COLO668 (cell line): ENCODE data around the gene FBLL1.
A peak's percentile ranks its signal among the peaks of the same experiment; 100 is the strongest.
"Not testable (repeated sequence)": the region's sequence is repeated elsewhere in the genome, so short reads cannot be mapped to it uniquely, and the experiment has no call there.

Experiments
- DNase-seq: peaks from one replicate; lab custom pipeline; 2025; ENCODE audit not compliant: unreplicated experiment; lab: John Stamatoyannopoulos, UW

Gene FBLL1

DNA sequence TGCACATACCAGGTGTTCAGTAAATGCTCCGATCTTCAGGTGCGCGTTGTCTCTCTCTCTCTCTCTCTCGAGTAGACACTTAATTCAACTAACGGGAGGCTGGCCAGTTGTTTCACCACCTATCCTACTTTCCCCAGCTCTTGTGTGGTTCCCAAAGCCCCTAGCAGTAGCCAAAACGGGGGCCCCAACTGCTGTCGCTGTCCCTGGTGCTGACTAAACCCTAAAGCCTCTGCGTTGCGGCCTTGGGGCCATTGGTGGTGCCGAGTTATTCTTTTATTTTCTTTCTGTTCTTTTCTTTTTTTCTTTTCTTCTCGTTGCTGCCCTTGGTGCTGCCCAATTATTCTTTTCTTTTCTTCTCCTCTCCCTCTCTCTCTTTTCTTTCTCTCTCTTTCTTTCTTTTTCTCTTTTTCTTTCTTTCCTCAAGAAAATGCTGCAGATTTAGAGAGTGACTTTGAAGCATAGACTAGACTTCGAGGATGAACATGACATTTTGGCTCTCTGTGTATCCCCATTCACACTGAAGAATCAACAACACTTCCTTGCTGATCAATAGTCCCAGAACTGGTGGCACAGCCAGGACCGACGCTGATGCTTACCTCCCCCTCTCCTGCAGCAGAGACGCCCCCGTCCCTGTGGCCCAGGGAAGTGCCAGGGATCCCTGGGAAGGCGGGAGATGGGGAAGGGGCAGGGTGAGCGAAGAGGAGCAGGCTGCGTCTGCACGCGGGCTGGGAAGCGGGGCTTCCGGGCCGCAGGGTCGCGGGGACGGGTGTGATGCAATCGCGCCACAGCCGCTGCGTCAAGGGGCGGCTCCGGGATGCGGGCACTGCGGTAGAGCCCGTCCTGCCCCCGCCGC lies at the start of gene FBLL1:
Gene FBLL1 (plus strand): TSS at position 785 of the 853 bp plus-strand sequence. CDS start 200 bp downstream, outside the sequence.
- DNase-seq: peak; percentile 55

DNA sequence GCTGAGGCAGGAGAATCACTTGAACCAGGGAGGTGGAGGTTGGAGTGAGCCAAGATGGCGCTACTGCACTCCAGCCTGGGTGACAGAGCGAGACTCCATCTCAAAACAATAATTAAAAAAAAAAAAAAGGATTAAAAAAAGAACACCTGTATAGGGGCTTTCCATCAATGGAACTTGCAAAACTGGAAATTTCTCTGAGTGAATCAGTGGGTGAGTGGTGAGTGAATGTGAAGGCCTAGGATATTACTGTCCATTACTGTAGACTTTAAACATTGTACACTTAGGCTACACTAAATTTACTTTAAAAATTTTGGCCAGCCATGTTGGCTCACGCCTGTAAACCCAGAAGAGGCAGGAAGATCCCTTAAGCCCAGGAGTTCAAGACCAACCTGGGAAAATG lies 48.5 kb upstream of the FBLL1 start:
- DNase-seq: no peak

DNA sequence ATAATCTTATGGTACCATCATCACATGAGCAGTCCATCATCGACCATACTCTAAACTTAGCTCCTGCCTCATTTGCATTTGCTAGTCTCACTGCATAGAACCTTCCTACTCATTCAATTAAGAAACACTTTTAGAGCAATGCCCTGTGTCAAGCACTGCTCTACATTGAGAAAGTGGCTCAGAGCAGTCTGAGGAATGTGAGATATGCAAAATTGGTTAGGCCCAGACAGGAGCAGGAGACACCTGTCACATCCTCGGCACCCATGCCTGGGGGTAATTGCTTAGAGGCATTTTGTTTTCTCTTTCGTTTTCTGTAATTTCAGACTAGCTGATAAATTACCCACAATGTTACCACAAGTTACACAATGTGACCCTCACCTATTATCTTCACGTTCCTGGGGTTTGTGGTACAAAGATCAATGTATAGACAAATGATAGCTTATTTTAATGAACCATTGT lies 47.7 kb upstream of the FBLL1 start:
- no peak for DNase-seq

DNA sequence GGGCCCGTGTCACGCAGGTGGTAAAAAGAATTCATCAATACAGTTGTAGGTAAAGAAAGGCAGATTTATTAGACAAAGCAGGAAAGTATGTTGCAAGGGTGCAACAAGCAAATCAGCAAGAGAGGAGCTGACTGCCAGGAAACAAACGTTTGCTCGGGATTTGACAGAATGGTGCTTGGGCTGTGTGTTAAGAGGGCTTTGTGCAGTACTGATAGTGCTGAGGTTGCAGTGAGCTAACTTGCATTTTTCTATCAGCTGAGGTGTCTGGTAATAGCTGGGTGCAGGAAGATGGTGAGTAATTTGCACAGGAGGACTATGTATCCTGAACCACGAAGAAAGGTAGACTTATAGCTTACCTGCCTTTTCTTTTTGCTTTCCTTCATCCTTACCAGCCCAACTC lies 46.7 kb upstream of the FBLL1 start:
- no peak for DNase-seq

DNA sequence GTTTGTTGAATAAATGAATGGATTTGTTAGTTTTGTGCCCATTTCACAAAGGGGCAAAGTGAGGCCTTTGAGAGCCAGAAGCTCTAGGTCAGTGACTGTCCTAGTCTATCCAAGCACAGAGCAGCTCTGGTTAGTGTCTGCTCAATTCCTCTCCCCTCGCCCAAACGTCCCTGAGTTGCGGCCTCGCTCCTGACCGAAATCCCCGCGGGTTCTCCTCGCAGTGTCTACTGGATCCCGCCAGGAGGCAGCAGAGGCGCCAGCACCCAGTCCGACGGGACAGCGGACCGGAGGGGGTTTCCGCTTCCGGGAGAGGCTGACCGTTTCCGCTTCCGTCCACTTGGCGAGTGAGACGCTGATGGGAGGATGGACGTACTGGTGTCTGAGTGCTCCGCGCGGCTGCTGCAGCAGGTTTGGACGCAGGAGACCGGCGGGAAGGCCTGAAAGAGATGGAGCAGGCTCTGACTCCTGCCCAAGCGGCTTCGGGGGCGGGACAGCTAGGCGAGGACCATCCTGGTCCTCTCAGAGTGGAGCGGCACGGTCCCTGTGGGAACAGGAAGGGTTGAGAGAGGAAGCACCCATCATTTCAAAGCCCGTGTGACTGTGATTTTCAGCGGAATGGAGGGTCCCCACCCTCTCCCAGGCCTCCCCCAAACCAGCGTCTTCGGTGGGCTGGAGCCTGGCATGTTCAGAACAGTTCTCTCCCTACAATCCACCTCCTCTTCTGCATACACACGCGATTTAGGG lies 42.8 kb upstream of the FBLL1 start, which contains the start of gene RARS1:
Gene RARS1 (plus strand): TSS at position 336 of the 744 bp plus-strand sequence. CDS start 28 bp downstream, at position 364.
- DNase-seq: peak; percentile 86

DNA sequence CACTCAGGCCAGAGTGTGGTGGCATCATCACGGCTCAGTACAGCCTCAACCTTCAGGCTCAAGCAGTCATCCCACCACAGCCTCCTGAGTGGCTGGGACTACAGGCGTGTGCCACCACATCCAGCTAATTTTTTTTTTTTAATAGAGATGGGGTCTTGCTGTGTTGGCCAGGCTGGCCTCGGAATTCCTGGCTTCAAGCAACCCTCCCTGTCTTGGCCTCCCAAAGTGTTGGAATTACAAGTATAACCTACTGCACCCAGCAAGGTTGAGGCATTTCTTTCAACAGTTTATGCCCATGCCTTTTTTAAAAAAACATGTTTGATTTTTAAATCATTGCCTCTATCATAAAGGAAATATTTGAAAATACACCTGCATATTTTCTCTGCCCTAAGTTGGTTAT lies 40.0 kb upstream of the FBLL1 start:
- no peak for DNase-seq

DNA sequence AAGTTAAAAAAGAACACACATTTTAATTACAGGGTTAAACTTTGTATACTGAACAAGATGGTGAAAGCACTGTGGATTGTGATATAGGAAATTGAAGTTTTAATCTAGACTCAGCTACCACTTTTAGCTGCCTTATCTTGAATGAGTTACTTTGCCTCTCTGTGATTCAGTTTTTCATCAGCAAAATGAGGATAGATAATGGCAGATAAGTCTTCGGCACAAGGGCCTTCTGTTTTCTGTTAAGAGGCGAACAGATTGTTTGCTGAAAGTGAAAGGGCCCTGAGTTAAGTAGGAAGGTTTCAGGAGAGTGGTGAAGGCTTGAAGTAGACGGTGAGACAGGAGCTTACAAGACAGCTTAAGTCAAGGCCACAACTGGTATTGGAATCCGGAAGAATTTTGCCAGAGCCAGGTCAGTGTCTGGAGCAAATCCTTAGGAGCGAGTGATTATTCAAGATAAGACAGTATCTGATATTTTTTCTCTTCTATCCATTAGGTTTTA lies 35.0 kb upstream of the FBLL1 start:
- DNase-seq: no peak

DNA sequence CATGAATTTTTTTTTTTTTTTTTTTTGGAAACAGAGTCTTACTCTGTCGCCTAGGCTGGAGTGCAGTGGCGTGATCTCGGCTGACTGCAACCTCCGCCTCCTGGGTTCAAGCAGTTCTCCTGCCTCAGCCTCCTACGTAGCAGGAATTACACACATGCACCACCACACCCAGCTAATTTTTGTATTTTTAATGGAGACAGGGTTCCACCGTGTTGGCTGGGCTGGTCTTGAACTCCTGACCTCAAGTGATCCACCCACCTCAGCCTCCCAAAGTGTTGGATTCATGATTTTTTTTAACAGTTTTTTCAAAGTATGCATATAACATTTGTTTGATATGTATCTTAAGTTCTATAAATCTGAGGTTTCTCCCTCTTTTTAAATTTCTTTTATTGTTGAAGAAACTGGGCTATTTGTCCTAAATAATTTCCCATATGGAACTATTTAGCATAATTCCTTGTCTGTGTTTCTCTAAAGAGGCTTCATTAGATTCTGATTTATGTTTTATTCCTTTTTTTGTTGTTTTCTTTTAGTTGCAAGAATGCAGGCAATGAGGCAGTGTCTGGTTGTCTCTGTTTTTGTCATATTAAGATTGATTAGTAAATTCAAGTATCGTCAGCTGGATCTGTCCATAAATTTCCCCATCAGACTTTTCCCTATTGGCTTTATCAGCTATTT lies 26.4 kb upstream of the FBLL1 start:
- DNase-seq: no peak

DNA sequence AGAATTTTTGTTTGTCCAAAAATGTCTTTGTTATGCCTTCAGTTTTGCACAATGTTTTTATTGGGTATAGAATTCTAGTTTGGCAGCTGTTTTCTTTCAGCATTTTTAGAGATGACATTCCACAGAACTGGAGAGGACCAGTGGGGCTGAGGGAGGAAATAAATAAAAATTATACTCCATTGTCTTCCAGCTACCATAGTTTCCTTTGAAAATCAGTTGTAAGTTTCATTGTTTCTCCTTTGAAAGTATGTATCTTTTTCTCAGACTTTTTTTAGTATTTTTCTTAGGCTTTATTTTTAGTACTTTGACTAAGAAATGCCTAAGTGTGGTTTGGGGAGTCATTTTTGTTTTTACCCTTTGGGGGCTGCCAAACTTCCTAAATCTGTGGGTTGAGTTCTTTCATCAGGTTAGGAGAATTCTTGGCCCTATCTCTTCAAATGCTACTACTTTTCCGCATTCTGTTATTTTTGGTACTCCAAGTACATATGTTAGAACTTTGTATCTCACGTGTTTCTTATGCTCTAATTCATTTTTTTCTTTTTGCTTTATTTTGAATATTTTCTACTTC lies 15.2 kb upstream of the FBLL1 start:
- DNase-seq: no peak

DNA sequence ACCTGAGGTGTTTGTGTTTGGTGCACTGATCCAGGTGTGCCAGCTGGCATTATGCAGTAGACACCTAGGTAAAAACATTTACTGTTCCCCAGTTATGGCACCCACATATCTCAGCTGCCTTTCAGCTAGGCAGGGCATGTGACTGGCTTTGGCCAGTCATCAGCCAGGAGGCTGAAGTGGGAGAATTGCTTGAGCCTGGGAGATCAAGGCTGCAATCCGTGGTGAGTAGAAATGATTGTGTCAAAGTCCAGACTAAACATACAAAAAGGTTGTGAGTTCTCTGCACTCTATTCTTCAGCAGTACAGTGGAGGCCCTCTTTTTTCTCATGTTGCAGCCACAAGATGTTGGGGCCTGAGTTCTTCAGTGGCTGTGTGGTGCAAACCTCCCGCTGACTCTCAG lies 3.2 kb upstream of the FBLL1 start:
- DNase-seq: peak; percentile 37

DNA sequence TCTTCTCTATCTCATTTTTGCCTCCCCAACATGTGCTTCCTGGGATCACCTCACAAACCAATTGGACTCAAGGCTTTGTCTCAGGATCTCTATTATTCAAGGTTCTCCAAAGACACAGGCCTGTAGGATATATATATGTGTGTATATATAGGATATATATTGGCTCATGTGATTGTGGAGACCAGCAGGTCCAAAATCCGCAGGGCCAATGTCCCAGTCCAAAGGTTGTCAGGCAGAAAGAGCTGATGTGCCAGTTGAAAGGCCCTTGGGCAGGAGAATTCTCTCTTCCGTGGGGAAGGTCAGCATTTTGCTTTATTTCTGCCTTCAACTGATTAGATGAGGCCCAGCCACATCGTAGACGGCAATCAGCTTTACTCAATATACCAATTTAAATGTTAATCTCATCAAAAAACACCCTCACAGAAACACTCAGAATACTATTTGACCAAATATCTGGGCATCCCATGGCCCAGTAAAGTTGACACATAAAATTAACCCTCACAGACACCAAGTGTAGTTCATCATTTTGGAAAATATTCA lies 1.3 kb upstream of the FBLL1 start:
- no peak for DNase-seq

DNA sequence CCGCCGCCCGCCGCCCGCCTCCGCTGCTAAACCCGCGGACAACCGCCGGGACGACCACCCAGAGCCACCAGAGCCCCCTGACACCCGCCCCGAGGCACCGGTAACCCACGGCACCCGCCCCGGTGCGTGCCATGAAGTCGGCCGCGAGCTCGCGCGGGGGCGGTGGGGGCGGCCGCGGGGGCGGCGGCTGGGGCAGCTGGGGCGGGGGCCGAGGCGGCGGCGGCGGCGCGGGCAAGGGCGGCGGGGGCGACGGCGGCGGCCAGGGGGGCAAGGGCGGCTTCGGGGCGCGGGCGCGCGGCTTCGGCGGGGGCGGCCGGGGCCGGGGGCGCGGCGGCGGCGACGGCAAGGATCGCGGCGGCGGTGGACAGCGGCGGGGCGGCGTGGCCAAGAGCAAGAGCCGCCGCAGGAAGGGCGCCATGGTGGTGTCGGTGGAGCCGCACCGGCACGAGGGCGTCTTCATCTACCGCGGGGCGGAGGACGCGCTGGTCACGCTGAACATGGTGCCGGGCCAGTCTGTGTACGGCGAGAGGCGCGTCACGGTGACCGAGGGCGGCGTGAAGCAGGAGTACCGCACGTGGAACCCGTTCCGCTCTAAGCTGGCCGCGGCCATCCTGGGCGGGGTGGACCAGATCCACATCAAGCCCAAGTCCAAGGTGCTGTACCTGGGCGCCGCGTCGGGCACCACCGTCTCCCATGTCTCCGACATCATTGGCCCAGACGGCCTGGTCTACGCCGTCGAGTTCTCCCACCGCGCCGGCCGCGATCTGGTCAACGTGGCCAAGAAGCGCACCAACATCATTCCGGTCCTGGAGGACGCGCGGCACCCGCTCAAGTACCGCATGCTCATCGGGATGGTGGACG lies 499 bp downstream of the FBLL1 start:
- peak; percentile 32 for DNase-seq

DNA sequence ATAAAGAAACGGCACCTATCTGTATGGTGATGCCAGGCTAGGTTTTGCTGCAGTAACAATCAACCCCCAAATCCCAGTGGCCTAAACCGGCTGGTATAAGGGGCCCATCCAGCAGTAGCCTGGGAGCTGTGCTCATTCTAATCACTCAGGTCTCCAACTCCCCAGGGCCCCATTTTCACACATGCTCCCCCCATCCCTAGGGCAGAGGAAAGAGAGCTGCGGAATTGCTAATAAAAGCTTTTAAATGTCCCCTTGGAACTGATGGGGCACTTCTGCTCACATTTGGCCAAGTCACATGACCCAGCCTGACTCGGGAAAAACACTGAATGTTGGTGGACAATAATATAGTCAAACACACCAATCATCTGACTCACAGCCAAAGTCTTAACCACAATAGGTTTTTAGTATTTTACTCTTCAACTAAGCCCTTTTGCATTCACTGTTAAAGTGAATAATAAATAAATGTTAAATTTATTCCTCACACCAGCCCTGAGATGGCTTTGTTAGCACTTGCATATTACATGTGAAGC lies 1.6 kb downstream of the FBLL1 start:
- no peak for DNase-seq

DNA sequence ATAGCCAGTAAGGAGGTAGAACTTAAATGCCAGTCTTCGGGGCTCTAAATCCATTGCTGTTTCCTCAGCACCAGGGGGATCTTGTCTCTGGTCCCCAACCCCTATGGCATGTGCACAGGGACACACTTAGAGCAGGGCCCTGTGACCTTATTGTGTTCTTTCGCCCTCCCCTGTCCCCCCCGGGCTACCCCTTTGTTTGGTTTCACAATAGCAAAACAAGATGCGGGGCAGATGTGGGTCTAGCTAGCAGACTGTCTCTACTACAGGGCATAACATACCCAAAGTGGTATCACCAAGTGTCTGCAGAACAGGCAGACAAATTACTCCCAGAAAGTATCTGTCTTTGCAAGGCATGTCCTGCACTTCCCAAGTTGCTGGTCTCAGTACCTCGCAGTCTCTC lies 2.1 kb downstream of the FBLL1 start:
- DNase-seq: no peak

DNA sequence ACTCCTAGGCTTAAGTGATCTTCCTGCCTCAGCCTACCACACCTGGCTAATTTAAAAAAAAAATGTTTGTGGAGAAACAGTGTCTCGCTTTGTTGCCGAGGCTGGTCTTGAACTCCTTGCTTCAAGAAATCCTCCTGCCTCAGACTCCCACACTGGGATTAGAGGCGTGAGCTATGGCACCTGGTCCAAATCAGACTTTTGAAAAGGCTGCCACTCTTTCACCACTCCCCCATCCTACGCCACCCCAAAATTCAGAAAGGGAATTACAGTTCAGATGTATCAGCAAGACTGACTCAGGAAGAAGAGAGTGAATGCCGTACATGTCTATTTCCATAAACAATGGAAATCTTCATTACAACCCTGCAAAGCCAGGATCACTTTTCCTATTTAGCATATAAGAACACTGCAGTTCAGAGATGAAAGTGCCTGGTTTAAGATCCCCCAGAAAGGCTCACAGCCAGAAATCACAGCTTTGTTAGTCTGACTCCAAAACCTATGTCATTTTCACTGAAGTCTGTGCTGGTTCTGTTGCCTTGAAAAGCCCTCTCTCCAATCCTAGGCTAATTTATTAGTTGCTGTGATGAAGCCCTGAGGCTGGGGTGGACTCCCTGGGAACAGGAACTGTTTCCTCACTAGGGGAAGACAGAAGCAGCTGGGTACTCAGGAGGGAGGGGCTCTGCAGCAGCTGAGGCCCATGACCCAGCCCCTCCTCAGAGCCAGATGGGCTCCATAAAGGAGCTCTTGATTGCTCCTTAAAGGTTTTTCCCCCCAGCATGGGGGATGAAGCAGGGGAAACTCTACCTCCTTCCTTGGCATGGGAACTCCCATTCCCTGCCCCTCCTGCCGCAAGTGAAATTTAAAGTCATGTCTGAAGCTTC lies 3.1 kb downstream of the FBLL1 start:
- no peak for DNase-seq

DNA sequence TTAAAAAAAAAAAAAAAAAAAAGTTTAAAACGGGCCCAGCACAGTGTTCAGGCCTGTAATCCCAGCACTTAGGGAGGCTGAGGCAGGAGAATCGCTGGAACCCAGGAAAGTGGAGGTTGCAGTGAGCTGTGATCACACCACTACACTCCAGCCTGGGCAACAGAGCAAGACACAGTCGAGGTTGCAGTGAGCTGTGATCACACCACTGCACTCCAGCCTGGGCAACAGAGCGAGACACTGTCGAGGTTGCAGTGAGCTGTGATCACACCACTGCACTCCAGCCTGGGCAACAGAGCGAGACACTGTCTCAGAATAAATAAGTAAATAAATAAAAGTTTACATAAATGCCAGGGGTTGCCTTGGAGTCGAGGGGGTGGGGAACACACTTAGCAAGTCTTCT lies 5.2 kb downstream of the FBLL1 start:
- not testable (repeated sequence) for DNase-seq

DNA sequence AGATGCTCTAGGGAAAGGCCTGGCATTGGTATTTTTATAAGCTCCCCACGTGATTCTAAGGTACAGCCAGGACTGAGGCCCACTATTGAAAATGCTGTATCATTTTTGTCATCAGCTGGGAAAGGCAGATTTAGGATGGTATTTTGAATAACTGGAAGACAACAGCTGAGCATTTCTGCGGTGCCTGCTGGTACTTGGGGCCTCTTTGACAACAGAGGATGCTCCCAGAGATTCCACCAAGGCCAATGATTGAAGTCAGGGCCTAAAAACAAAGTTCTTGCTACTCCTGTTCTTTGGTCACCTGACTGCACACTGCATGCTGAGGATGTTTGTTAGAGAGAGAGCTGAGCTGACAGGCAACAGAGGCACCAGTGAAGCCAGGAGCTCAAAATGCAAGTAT lies 8.1 kb downstream of the FBLL1 start:
- no peak for DNase-seq

DNA sequence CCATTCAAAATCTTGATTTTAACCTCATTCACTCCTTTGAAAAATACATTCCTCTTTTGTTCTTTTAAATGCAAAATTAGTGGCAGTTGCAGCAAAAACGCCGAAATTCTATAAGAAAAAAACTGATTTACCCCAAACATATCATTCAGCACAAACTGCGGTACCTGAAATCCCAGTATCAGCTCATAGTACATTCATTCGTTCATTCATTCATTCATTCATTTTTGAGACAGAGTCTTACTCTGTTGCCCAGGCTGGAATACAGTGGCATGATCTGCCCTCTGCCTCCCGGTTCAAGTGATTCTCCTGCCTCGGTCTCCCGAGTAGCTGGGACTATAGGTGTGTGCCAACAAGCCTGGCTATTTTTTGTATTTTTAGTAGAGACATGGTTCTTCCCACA lies 20.4 kb downstream of the FBLL1 start:
- DNase-seq: no peak

DNA sequence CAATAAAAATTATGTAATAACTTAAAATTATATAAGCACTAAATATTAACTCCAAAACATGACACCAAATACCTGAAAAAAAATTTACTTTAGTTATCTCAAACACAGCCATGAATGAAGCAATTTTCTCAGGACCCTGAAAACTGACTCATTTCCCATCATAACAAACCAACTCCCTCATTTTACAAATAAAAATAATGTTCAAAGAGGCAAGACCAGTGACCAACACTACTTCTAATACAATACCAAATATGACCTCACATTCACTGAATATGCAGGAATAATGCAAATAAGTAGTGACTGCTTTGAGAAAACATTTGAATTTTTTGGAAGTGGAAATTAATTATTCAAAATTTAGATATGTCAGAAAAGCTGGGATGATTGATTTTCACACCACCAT lies 21.6 kb downstream of the FBLL1 start:
- no peak for DNase-seq
